A673 (cell line): ENCODE results near the gene MTCH2.

ENCODE experiments used
- CTCF ChIP-seq: fragments of 300-800, 200-600 bp; sonication (generic); conservative IDR thresholded peaks from 2 replicates; pipeline ENCODE4 v1.5.1; 2017; ENCODE audit warnings: low read depth, mild to moderate bottlenecking, antibody characterized with exemption, low read length, moderate library complexity, mixed read lengths
- EZH2 ChIP-seq: fragments of 200-600 bp; sonication (generic); IDR thresholded peaks from 2 replicates; pipeline ENCODE4 v1.6.1; 2017; ENCODE audit warnings: borderline replicate concordance, low read depth, mild to moderate bottlenecking, mixed read lengths, antibody characterized with exemption, low read length; ENCODE audit not compliant: poor library complexity, severe bottlenecking

- TF ChIP-seq EZH2 (peak; percentile 96), CTCF (no peak)
Measured at GRCh38 chr11:47593934-47594855, 48.2 kb downstream of the MTCH2 start, which contains the start of gene C1QTNF4.
